Renal cortical epithelial cell (primary cell): Measurements from ENCODE around the gene OTOA. TPM values are rescaled to one million over a fixed set of nuclear protein-coding genes. Genes with fewer than 3 reads are reported as not detected.

ENCODE experiments used
- total RNA-seq: library from RNA; depleted of rRNA; stranded (reverse); fragments of >200 nt; gene quantifications from 2 replicates; pipeline ENCODE4 v1.2.3, GENCODE V29; 2014

OTOA gene
- total RNA-seq, 1 donor from 2014 or later, result 0.10 TPM

Other genes with a start within 250 kb of the OTOA start
- 164 and 204 TPM in 2 replicates for gene METTL9, start 64.4 kb upstream of the OTOA start, total RNA-seq
- 0.05 TPM in 1 of 2 replicates, not detected in the other for gene IGSF6, start 11.4 kb upstream of the OTOA start, total RNA-seq
- 6.8 and 34.1 TPM in 2 replicates for gene NPIPB4, start 193.8 kb downstream of the OTOA start, total RNA-seq